Activated naive CD8-positive, alpha-beta T cell treated with anti-CD3 and anti-CD28 coated beads, Interleukin-2, amount 50 U/mL, for 24 hours (primary cell): ENCODE measurements around the gene SPRR2F.
"Not testable (repeated sequence)": the region's sequence is repeated elsewhere in the genome, so short reads cannot be mapped to it uniquely, and the experiment has no call there.

Source experiments
- ATAC-seq: fragments of 150-1000 bp; cut with Tn5 transposase; one replicate; pipeline ENCODE4 v1.10.0; 2021
- DNase-seq: peaks from one replicate; pipeline ENCODE4 v3.0.0; 2021
- H3K27ac Mint-ChIP-seq: one replicate; pipeline ENCODE4 v1.8.0; 2021; ENCODE audit warnings: mild to moderate bottlenecking, mixed read lengths
- H3K27me3 Mint-ChIP-seq: one replicate; pipeline ENCODE4 v1.8.0; 2021; ENCODE audit warnings: mixed read lengths
- H3K36me3 Mint-ChIP-seq: one replicate; pipeline ENCODE4 v1.8.0; 2021; ENCODE audit warnings: low read depth, mixed read lengths
- H3K4me1 Mint-ChIP-seq: one replicate; pipeline ENCODE4 v1.8.0; 2021; ENCODE audit warnings: mixed read lengths
- H3K4me3 Mint-ChIP-seq: one replicate; pipeline ENCODE4 v1.8.0; 2021; ENCODE audit warnings: mild to moderate bottlenecking, moderate library complexity, mixed read lengths
- H3K9me3 Mint-ChIP-seq: one replicate; pipeline ENCODE4 v1.8.0; 2021; ENCODE audit warnings: mixed read lengths

SPRR2F gene

DNA sequence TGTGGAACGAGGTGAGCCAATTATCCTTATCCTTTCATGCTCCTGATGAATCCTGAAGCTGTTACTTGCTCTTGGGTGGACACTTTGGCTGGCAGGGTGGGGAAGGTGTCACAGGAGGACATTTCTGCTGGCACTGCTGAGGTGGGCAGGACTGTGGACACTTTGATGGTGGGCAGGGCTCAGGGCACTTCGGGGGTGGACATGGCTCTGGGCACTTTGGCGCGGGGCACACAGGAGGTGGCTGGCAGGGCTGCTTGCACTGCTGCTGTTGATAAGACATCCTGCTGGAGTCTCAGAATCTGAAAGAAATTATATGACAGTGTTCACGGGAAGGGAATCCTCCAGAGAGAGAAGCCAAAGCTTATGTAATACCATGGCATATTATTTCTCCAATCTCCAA, 862 bp downstream of the SPRR2F start:
- not testable (repeated sequence) for ATAC-seq, H3K36me3 Mint-ChIP-seq, H3K9me3 Mint-ChIP-seq, DNase-seq, H3K4me1 Mint-ChIP-seq, H3K27ac Mint-ChIP-seq, H3K4me3 Mint-ChIP-seq, H3K27me3 Mint-ChIP-seq

DNA sequence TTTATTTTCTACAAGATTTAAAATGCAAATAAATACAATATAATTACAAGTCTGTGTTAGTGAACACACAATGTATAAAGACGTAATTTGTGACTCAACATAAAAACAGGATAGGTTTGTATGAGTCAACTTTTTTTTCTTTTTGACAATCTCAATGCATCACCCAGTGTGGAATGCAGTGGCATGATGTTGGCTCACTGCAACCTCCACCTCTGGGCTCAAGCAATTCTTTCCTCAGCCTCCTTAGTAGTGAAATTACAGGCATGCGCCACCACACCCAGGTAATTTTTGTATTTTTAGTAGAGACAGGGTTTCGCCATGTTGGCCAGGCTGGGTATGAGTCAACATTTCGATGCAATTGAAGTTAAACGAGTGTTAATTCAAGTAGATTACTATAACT, 13.1 kb downstream of the SPRR2F start:
- H3K4me1 Mint-ChIP-seq = no peaks in the 10 kb centered on the region
- DNase-seq = no peak
- no peaks in the 10 kb centered on the region for H3K36me3 Mint-ChIP-seq
- H3K27me3 Mint-ChIP-seq = peaks cover 23% of the 10 kb centered on the region
- ATAC-seq = no peak
- H3K27ac Mint-ChIP-seq = no peak overlapping the region
- no peak overlapping the region for H3K4me3 Mint-ChIP-seq
- no peaks in the 10 kb centered on the region for H3K9me3 Mint-ChIP-seq

DNA sequence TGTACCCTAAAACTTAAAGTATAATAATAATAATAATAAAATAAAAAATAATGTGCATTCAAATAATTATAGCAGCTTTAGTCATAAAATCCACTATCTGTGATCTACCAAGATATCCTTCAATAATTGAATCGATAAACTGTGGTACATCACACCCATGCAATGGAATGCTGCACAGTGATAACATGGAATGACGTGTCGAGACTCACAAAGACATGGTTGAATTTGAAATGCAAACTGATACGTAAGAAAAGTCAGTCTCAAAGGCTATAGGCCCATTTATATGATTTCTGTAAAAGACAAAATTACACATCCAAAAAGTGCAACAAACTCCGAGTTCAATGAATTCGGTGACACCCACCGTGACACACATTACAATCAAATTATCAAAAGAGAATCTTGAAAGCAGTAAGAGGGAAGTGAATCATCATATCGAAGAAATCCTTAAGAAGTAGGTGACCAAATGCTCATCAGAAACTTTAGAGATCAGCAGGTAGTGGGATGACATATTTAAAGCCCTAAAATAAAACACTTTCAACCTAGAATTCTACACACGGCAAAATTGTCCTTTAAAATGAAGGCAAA, 13.8 kb downstream of the SPRR2F start:
- H3K27me3 Mint-ChIP-seq = peaks cover 20% of the 10 kb centered on the region
- no peaks in the 10 kb centered on the region for H3K36me3 Mint-ChIP-seq
- no peak overlapping the region for H3K4me3 Mint-ChIP-seq
- ATAC-seq = no peak
- no peaks in the 10 kb centered on the region for H3K4me1 Mint-ChIP-seq
- H3K27ac Mint-ChIP-seq = no peak overlapping the region
- no peak for DNase-seq
- no peaks in the 10 kb centered on the region for H3K9me3 Mint-ChIP-seq

DNA sequence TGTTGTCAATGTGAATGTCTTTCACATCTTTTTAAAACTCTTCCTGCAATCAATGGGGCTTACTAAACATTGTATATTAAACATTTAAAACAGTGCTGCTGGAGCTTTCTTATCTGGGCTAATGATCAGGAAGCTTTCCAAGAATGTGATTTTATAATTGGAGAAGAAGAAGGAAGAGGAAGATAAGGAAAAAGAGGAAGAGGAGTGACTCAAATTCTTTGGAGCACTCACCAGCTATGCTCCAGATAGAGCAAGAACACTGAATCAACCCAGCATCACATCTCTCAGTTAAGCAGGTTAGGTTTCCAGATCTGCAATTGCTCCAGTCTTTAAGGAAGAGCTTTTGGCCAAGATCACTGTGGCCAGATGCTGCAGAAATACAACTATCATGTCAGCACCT, 17.6 kb downstream of the SPRR2F start:
- Mint-ChIP-seq H3K4me3 (no peak overlapping the region), H3K4me1 (no peaks in the 10 kb centered on the region), H3K27me3 (peaks cover 17% of the 10 kb centered on the region), H3K27ac (no peak overlapping the region), H3K36me3 (no peaks in the 10 kb centered on the region), H3K9me3 (no peaks in the 10 kb centered on the region)
- no peak for ATAC-seq
- no peak for DNase-seq

DNA sequence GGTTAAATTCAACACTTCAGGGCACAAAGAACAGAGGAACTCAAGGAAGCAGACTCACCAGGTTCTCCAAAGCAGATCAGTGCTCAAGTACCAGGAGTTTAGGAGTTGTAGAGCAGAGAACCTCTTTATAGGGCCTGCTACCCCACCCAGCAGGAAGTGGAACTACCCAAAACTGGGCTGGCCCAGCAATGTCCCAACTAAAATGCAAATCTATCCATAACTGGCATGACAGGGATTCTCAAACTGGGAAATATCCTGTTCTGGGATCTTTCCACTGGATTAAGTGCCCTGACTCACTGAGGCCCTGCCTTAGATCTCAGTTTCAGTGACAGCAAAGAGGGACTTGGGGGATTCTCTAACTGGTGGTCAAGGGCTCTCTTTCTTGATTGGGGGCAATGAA, 18.9 kb downstream of the SPRR2F start, which contains the start of gene SPRR2E:
Gene SPRR2E (minus strand): TSS at position 101 of the 400 bp plus-strand sequence. CDS start 775 bp downstream, outside the sequence.
- no peak within 1 kb of the TSS for H3K4me3 Mint-ChIP-seq
- H3K27ac Mint-ChIP-seq = no peak within 1 kb of the TSS
- no peak for ATAC-seq
- H3K36me3 Mint-ChIP-seq = no peaks in the 10 kb centered on the region
- H3K9me3 Mint-ChIP-seq = no peaks in the 10 kb centered on the region
- no peak for DNase-seq
- no peaks in the 10 kb centered on the region for H3K4me1 Mint-ChIP-seq
- peaks cover 15% of the 10 kb centered on the region for H3K27me3 Mint-ChIP-seq

DNA sequence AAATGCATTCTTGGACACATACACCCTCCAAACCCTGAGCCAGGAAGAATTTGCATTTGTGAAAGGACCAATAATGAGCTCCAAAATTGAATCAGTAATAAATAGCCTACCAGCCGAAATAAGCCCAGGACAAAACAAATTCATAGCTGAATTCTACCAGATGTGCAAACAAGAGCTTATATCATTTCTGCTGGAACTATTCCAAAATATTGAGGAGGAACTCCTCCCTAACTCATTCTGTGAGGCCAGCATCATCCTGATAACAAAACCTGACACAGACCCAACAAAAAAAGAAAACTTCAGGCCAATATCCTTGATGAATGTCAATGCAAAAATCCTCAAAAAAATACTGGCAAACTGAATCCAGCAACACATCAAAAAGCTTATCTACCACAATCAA, 25.7 kb downstream of the SPRR2F start:
- ATAC-seq = no peak

DNA sequence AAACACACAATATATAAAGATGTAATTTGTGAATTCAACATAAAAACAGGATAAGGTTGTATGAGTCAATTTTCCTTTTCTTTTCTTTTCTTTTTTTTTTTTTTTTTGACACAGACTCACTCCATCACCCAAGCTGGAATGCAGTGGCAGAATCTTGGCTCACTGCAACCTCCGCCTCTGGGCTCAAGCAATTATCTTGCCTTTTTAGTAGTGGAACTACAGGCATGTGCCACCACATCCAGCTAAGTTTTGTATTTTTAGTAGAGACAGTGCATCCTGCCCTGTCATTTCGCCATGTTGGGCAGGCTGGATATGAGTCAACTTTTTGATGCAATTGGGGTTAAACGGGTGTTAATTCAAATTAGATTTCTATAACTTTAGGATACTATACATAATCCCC, 31.6 kb downstream of the SPRR2F start:
- no peaks in the 10 kb centered on the region for H3K4me1 Mint-ChIP-seq
- H3K27ac Mint-ChIP-seq = no peak overlapping the region
- H3K36me3 Mint-ChIP-seq = no peaks in the 10 kb centered on the region
- no peak for DNase-seq
- H3K9me3 Mint-ChIP-seq = peaks cover 10% of the 10 kb centered on the region
- ATAC-seq = no peak
- H3K27me3 Mint-ChIP-seq = peaks cover 31% of the 10 kb centered on the region
- H3K4me3 Mint-ChIP-seq = no peak overlapping the region

More for the DNA sequence above, 25.7 kb downstream of the SPRR2F start:
- H3K4me3 Mint-ChIP-seq = no peak overlapping the region
- H3K9me3 Mint-ChIP-seq = no peaks in the 10 kb centered on the region
- peaks cover 18% of the 10 kb centered on the region for H3K27me3 Mint-ChIP-seq
- no peak for DNase-seq
- no peaks in the 10 kb centered on the region for H3K36me3 Mint-ChIP-seq
- no peak overlapping the region for H3K27ac Mint-ChIP-seq
- no peaks in the 10 kb centered on the region for H3K4me1 Mint-ChIP-seq

DNA sequence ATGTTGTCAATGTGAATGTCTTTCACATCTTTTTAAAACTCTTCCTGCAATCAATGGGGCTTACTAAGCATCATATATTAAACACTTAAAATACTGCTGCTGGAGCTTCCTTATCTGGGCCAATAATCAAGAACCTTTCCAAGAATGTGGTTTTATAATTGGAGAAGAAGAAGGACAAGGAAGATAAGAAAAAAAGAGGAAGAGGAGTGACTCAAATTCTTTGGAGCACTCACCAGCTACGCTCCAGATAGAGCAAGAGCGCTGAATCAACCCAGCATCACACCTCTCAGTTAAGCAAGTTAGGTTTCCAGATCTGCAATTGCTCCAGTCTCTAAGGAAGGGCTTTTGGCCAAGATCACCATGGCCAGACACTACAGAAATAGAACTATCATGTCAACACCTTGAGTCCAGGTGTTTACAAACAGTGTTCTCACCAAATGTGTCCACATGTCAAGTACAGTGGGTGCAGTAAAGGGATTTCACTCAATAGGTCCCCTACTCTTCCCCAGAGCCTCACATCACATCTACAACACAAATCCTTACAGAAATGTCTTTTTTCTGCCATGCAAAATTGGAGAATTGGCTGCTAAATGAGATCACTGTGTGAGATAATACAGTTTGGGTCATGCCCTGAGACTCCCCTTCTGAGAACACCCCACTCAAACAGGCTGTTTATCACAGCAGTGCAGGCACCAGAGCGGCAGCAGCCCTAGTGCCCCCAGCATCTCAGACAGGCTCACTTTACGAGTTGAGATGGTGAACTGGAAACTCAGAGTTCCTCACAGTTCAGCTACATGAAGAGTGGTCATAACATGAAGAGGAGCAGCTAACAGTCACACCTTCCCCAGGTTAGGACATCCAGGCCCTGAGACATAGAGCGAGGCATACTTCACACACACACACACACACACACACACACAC, 40.2 kb downstream of the SPRR2F start:
- Mint-ChIP-seq H3K4me1 (no peaks in the 10 kb centered on the region), H3K27ac (no peak overlapping the region), H3K36me3 (no peaks in the 10 kb centered on the region), H3K4me3 (no peak overlapping the region), H3K9me3 (peaks cover 3% of the 10 kb centered on the region), H3K27me3 (peaks cover 10% of the 10 kb centered on the region)
- ATAC-seq = no peak
- no peak for DNase-seq

DNA sequence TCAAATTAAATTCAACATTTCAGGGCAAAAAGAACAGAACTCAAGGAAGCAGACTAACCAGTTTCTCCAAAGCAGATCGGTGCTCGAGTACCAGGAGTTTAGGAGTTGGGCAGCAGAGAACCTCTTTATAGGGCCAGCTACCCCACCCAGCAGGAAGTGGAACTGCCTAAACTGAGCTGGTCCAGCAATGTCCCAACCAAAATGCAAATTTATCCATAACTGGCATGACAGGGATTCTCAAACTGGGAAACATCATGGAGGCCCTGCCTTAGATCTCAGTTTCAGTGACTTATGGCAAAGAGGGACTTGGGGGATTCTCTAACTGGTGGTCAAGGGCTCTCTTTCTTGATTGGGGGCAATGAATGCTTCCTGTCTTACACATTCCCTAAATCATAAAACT, 41.8 kb downstream of the SPRR2F start, which contains the start of gene SPRR2B:
Gene SPRR2B (minus strand): TSS at position 101 of the 400 bp plus-strand sequence. CDS start 772 bp downstream, outside the sequence.
- Mint-ChIP-seq H3K27me3 (peaks cover 8% of the 10 kb centered on the region), H3K36me3 (no peaks in the 10 kb centered on the region), H3K4me3 (no peak within 1 kb of the TSS), H3K9me3 (no peaks in the 10 kb centered on the region), H3K27ac (no peak within 1 kb of the TSS), H3K4me1 (no peaks in the 10 kb centered on the region)
- no peak for ATAC-seq
- DNase-seq = no peak

DNA sequence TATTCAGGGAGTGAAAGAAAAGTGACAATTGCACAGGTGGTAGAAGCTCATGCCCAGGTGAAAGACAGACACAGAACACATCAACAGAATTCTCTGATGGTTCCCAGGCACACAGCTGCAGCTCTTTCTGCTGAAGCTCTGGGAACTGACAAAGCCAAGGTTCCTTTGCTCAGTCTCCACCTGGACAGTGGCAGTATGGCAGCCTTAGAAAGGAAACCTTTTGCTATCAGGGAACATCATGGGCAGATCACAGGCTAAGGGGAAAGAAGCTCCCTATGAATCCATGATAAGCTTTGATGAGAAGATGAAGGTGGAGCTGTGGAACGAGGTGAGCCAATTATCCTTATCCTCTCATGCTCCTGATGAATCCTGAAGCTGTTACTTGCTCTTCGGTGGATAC, 43.1 kb downstream of the SPRR2F start:
- H3K27ac Mint-ChIP-seq = no peak overlapping the region
- ATAC-seq = no peak
- H3K4me3 Mint-ChIP-seq = no peak overlapping the region
- H3K27me3 Mint-ChIP-seq = peaks cover 13% of the 10 kb centered on the region
- H3K36me3 Mint-ChIP-seq = no peaks in the 10 kb centered on the region
- H3K9me3 Mint-ChIP-seq = no peaks in the 10 kb centered on the region
- no peaks in the 10 kb centered on the region for H3K4me1 Mint-ChIP-seq
- no peak for DNase-seq
